HUES6 (cell line): ENCODE data around the gene RPA1.

Experiments
- H3K27ac ChIP-seq: 2 replicates; pipeline ENCODE4 v1.7.0; 2013; ENCODE audit warnings: low read depth, mild to moderate bottlenecking, low read length, inconsistent platforms
- H3K27me3 ChIP-seq: 2 replicates; pipeline ENCODE4 v1.6.1; 2013; ENCODE audit warnings: low read length; ENCODE audit not compliant: control insufficient read depth, insufficient read depth
- H3K36me3 ChIP-seq: 2 replicates; pipeline ENCODE4 v1.6.1; 2013; ENCODE audit warnings: low read length; ENCODE audit not compliant: control insufficient read depth, insufficient read depth
- H3K4me1 ChIP-seq: 2 replicates; pipeline ENCODE4 v1.6.1; 2013; ENCODE audit warnings: low read length; ENCODE audit not compliant: control insufficient read depth, insufficient read depth
- H3K4me3 ChIP-seq: 2 replicates; pipeline ENCODE4 v1.5.1; 2013; ENCODE audit warnings: low read depth, low read length
- H3K9ac ChIP-seq: one replicate; pipeline ENCODE4 v1.6.1; 2013; ENCODE audit warnings: mild to moderate bottlenecking, low read length
- H3K9me3 ChIP-seq: 2 replicates; pipeline ENCODE4 v1.6.1; 2013; ENCODE audit warnings: low read depth, low read length; ENCODE audit not compliant: control insufficient read depth, insufficient read depth

RPA1 gene

DNA sequence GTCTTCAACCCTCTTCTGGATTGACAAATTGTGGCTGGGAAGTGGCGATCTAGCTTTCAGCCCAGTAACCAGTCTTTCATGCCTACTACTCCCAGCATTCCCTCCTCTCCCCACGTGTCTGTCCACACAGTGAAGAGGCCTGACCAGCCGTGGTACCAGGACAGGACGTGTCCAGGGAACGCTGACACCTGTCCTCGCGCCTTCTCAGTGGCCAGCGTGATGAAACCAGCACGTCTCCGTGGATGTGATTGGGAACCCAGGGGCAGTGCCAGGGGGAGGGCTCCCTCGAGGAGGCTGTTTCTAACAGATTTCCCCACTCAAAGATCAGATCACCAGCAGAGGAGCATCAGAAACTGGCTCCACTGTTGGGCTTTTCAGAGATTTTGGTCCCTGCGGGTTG is 69.1 kb downstream of the RPA1 start:
- H3K27ac ChIP-seq, result no peak overlapping the region
- H3K4me1 ChIP-seq, result no peaks in the 10 kb centered on the region
- peaks cover 6% of the 10 kb centered on the region; the same call in 1 of the 2 replicates for H3K27me3 ChIP-seq
- H3K4me3 ChIP-seq, result no peak overlapping the region
- H3K9me3 ChIP-seq, result no peaks in the 10 kb centered on the region
- peaks cover 49% of the 10 kb centered on the region for H3K36me3 ChIP-seq
- H3K9ac ChIP-seq, result no peak overlapping the region

GRCh38 chr17:1899403-1900000 is 69.7 kb downstream of the RPA1 start:
- Histone ChIP-seq H3K36me3 (peaks cover 43% of the 10 kb centered on the region), H3K27me3 (peaks cover 12% of the 10 kb centered on the region), H3K27ac (no peak overlapping the region), H3K4me1 (no peaks in the 10 kb centered on the region), H3K9me3 (no peaks in the 10 kb centered on the region), H3K4me3 (no peak overlapping the region), H3K9ac (no peak overlapping the region)

GRCh38 chr17:1904273-1905182 is 74.7 kb downstream of the RPA1 start:
- no peak overlapping the region for H3K27ac ChIP-seq
- H3K27me3 ChIP-seq, result peaks cover 62% of the 10 kb centered on the region
- H3K4me3 ChIP-seq, result no peak overlapping the region
- no peak overlapping the region for H3K9ac ChIP-seq
- no peaks in the 10 kb centered on the region for H3K36me3 ChIP-seq
- H3K9me3 ChIP-seq, result no peaks in the 10 kb centered on the region
- peaks cover 3% of the 10 kb centered on the region; the same call in 1 of the 2 replicates for H3K4me1 ChIP-seq

GRCh38 chr17:1905190-1905913 is 75.5 kb downstream of the RPA1 start:
- Histone ChIP-seq H3K27ac (no peak overlapping the region), H3K36me3 (no peaks in the 10 kb centered on the region), H3K4me1 (peaks cover 3% of the 10 kb centered on the region; the same call in 1 of the 2 replicates), H3K9me3 (no peaks in the 10 kb centered on the region), H3K27me3 (peaks cover 70% of the 10 kb centered on the region), H3K9ac (no peak overlapping the region), H3K4me3 (no peak overlapping the region)

DNA sequence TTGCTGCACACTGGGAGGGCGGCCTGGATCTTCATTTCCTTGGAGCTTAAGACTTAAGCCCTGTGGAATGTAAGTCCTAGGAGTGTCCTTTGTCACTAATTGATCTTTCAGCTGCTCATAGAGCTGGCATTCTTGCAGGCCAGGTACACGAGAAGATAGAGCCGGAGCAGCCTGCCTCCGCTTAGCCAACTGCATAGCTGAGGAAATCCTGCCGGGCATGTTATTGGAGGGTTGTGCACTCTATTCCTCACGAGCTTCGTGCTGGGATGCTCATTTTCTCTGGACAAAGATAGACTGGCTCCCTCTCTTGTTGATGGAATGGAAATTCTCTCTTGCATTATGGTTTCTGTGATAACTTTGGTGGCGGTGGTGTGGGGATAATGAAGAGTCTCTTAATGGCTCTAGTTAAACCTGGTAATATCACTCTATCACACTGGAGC is 76.9 kb downstream of the RPA1 start:
- H3K9ac ChIP-seq, result no peak overlapping the region
- peaks cover 83% of the 10 kb centered on the region for H3K27me3 ChIP-seq

DNA sequence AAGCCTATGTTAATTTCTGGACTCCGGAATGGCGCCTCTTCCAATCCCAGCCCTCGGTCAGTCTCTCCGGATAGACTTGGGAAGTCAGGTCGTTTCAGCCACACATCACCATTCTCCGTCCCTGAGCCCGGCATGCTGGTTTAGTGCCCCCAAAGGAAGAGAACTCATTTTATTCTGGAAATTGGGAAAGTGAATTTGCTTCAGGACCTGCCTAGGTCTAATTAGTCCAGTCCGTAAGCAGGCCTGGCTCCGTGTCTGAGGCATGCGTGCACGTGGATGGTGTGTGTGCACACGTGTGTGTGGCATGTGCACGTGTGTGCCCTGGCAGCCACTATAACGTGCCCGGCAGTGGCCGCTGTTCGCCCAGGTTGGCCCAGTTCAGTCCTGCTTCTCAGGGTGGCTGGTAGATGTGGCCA is 77.4 kb downstream of the RPA1 start:
- Histone ChIP-seq H3K9me3 (no peaks in the 10 kb centered on the region), H3K36me3 (no peaks in the 10 kb centered on the region), H3K4me1 (peaks cover 3% of the 10 kb centered on the region; the same call in 1 of the 2 replicates), H3K9ac (no peak overlapping the region), H3K27ac (no peak overlapping the region), H3K4me3 (no peak overlapping the region), H3K27me3 (peaks cover 88% of the 10 kb centered on the region)

More for the DNA sequence above, 76.9 kb downstream of the RPA1 start:
- H3K27ac ChIP-seq, result no peak overlapping the region
- H3K36me3 ChIP-seq, result no peaks in the 10 kb centered on the region
- H3K4me3 ChIP-seq, result no peak overlapping the region
- peaks cover 3% of the 10 kb centered on the region; the same call in 1 of the 2 replicates for H3K4me1 ChIP-seq
- no peaks in the 10 kb centered on the region for H3K9me3 ChIP-seq

DNA sequence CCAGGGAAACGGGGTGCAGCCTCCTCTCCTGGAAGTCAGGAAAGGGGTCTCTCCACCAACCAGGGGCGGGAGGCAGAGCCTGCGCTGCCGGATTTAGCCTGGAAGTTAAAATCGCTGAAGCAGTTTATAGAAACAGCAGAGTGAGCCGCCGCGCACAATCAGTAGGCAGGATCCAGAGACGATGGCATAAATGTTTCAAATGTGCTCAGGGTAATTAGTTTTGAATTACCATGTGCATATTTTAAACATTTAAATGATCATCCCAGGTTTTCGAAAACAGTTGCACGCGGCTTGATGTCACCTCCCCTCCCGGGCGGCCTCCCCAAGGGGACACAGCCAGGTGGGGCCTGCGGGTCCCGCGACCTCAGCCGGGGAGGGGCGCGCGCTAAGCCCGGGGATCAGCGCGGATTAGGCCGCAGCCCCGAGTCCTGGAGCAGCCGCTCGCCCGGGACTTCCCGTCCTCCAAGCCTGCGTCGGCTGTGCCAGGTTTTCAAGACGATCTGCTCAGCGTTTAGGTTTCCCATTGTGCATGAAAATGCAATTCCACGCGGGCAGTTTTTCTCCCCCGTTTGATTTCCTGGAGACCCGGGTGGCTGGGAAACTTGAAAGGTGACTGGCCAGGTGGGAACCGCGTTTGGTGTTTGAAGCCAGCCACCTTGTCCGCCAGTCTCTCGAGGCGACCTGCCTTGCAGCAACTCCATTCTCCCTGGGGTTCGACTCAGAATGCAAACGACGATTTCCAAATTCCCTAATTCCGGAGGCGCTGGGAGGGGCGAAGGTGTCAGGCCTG is 78.3 kb downstream of the RPA1 start:
- no peak overlapping the region for H3K27ac ChIP-seq
- H3K27me3 ChIP-seq, result peaks cover 95% of the 10 kb centered on the region
- peaks cover 3% of the 10 kb centered on the region; the same call in 1 of the 2 replicates for H3K4me1 ChIP-seq
- peak overlapping the region; percentile 22 for H3K9ac ChIP-seq
- H3K36me3 ChIP-seq, result no peaks in the 10 kb centered on the region
- H3K4me3 ChIP-seq, result peak overlapping the region; percentile 51
- no peaks in the 10 kb centered on the region for H3K9me3 ChIP-seq

- no peak overlapping the region for H3K27ac ChIP-seq
- H3K27me3 ChIP-seq, result peaks cover 97% of the 10 kb centered on the region
- H3K9me3 ChIP-seq, result no peaks in the 10 kb centered on the region
- H3K36me3 ChIP-seq, result no peaks in the 10 kb centered on the region
- peaks cover 3% of the 10 kb centered on the region; the same call in 1 of the 2 replicates for H3K4me1 ChIP-seq
- peak overlapping the region; percentile 51 for H3K4me3 ChIP-seq
- no peak overlapping the region for H3K9ac ChIP-seq
Measured at GRCh38 chr17:1908699-1909309, 79.0 kb downstream of the RPA1 start.

- H3K9ac ChIP-seq, result no peak overlapping the region
- H3K36me3 ChIP-seq, result no peaks in the 10 kb centered on the region
- H3K9me3 ChIP-seq, result no peaks in the 10 kb centered on the region
- H3K27me3 ChIP-seq, result peaks cover 92% of the 10 kb centered on the region
- no peak overlapping the region for H3K4me3 ChIP-seq
- H3K4me1 ChIP-seq, result peaks cover 6% of the 10 kb centered on the region; the same call in 1 of the 2 replicates
- H3K27ac ChIP-seq, result no peak overlapping the region
Measured at GRCh38 chr17:1909985-1910384, 80.2 kb downstream of the RPA1 start.

- H3K9ac ChIP-seq, result no peak overlapping the region
- peaks cover 3% of the 10 kb centered on the region; the same call in 1 of the 2 replicates for H3K4me1 ChIP-seq
- peaks cover 87% of the 10 kb centered on the region for H3K27me3 ChIP-seq
- no peaks in the 10 kb centered on the region for H3K36me3 ChIP-seq
- no peak overlapping the region for H3K4me3 ChIP-seq
- no peaks in the 10 kb centered on the region for H3K9me3 ChIP-seq
- no peak overlapping the region for H3K27ac ChIP-seq
Measured at GRCh38 chr17:1912146-1912545, 82.3 kb downstream of the RPA1 start.
